Gastrocnemius medialis (tissue), 4 donors: ENCODE measurements around the gene CBFA2T2. TPM values are rescaled to one million over a fixed set of nuclear protein-coding genes. Genes with fewer than 3 reads are reported as not detected.
A peak's percentile ranks its signal among the peaks of the same experiment; 100 is the strongest.

Experiments
- ATAC-seq, 2 donors: fragments of 150-250 bp; one replicate each; pipeline ENCODE4 v1.9.1; 2016
- DNase-seq, 2 donors: peaks; one replicate each; pipeline ENCODE4 v3.0.0-alpha.2; 2019
- H3K27ac ChIP-seq, 4 donors: fragments of 200-600 bp; sonication (generic); 1 replicate in 1 of 4; 2 replicates in 3 of 4; pipeline ENCODE4 v1.5.1; 2016 to 2018; ENCODE audit warnings: mild to moderate bottlenecking in 2 of 4, moderate library complexity in 1 of 4
- H3K27me3 ChIP-seq, 3 donors: fragments of 200-600 bp; sonication (generic) in 2 of 3; 1 replicate in 1 of 3; 2 replicates in 2 of 3; pipeline versions ENCODE4 v1.5.1 to v1.6.0; 2016 to 2019; ENCODE audit warnings: mild to moderate bottlenecking in 1 of 3, moderate library complexity in 1 of 3
- H3K36me3 ChIP-seq, 2 donors: fragments of 200-600 bp; sonication (generic) in 1 of 2; one replicate each; pipeline ENCODE4 v1.5.1; 2017 to 2018
- H3K4me1 ChIP-seq, 2 donors: fragments of 200-600 bp; sonication (generic) in 1 of 2; one replicate each; pipeline ENCODE4 v1.5.1; 2016 to 2017; ENCODE audit warnings: mild to moderate bottlenecking in 2 of 2
- H3K4me3 ChIP-seq, 4 donors: fragments of 200-600 bp; sonication (generic) in 3 of 4; 1 replicate in 1 of 4; 2 replicates in 3 of 4; pipeline ENCODE4 v1.5.1; 2016 to 2019; ENCODE audit warnings: mild to moderate bottlenecking in 2 of 4
- H3K9me3 ChIP-seq, 3 donors: fragments of 200-600 bp; sonication (generic) in 2 of 3; 1 replicate in 1 of 3; 2 replicates in 2 of 3; pipeline ENCODE4 v1.5.1; 2016 to 2019
- POLR2A ChIP-seq, 2 donors: fragments of 450-650 bp; IDR thresholded peaks; one replicate each; pipeline ENCODE4 v1.6.1; 2017; ENCODE audit warnings: antibody characterized with exemption in 2 of 2, mild to moderate bottlenecking in 2 of 2, moderate library complexity in 2 of 2
- in situ Hi-C, 4 donors: fragments of 200-750 bp; cut with MboI; loops; one replicate each; pipeline versions ENCODE4 v1.15.0 to v1.8.0; 2017; ENCODE audit warnings: low sequenced_read_pairs in 4 of 4
- intact Hi-C: fragments of 100-400 bp; cut with DNase I; formaldehyde crosslinking; loops from one replicate; pipeline ENCODE4 v1.15.1; 2023; ENCODE audit warnings: low total_unique reads
- total RNA-seq, 4 donors: library from RNA; depleted of rRNA; stranded (reverse); fragments of >200 nt; gene quantifications; one replicate each; pipeline versions ENCODE4 v1.1.0 to v1.2.3, GENCODE V29; 2016
- TF ChIP-seq, protein P1 (sequence below), 5 experiments: fragments of 450-650 bp in 3 of 5; fragments of 200-600 bp in 2 of 5; sonication (generic) in 2 of 5; IDR thresholded peaks in 4 of 5; conservative IDR thresholded peaks in 1 of 5; 1 replicate in 4 of 5; 2 replicates in 1 of 5; pipeline ENCODE4 v1.5.1; 2016 to 2019; ENCODE audit warnings: antibody characterized with exemption in 5 of 5, mild to moderate bottlenecking in 3 of 5, moderate library complexity in 3 of 5

Gene CBFA2T2
- total RNA-seq, 4 donors from 2014 or later, result 6.9 to 8.9 (median 7.9) TPM

- in situ Hi-C loops (loop anchor here in 2 of 4 donors (5.0 to 10.0 kb wide), 2 partner anchors 202 to 209 kb away; no protein-coding TSS in a partner anchor), intact Hi-C loops (loop anchor here (5.0 to 10.0 kb wide), 3 partner anchors 182 to 328 kb away; partner anchors contain the start of genes CDK5RAP1 and RALY)
- DNase-seq (peak; percentile 85 to 93), ATAC-seq (peak; percentile 75 to 89)
- peak within 1 kb of the TSS; percentile 63 to 83 (median 77) for H3K27ac ChIP-seq
- H3K9me3 ChIP-seq, result no peaks in the 10 kb centered on the region
- peaks cover 0 to 12% of the 10 kb centered on the region in 2 donors for H3K36me3 ChIP-seq
- TF ChIP-seq, protein P1, sequence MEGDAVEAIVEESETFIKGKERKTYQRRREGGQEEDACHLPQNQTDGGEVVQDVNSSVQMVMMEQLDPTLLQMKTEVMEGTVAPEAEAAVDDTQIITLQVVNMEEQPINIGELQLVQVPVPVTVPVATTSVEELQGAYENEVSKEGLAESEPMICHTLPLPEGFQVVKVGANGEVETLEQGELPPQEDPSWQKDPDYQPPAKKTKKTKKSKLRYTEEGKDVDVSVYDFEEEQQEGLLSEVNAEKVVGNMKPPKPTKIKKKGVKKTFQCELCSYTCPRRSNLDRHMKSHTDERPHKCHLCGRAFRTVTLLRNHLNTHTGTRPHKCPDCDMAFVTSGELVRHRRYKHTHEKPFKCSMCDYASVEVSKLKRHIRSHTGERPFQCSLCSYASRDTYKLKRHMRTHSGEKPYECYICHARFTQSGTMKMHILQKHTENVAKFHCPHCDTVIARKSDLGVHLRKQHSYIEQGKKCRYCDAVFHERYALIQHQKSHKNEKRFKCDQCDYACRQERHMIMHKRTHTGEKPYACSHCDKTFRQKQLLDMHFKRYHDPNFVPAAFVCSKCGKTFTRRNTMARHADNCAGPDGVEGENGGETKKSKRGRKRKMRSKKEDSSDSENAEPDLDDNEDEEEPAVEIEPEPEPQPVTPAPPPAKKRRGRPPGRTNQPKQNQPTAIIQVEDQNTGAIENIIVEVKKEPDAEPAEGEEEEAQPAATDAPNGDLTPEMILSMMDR (IDR thresholded peaks at IDR 0.05 in 4 of 5, conservative IDR thresholded peaks at IDR 0.05 in 1 of 5), result peak in 1 of 5 experiments; percentile 26
- TF ChIP-seq POLR2A (IDR thresholded peaks at IDR 0.05), result peak; percentile 58 to 83
- H3K4me3 ChIP-seq, result peak within 1 kb of the TSS; percentile 65 to 78 (median 72)
- no peaks in the 10 kb centered on the region for H3K27me3 ChIP-seq
- peaks cover 14 to 20% of the 10 kb centered on the region in 2 donors for H3K4me1 ChIP-seq
These were observed 176.7 kb downstream of the CBFA2T2 start, which contains the start of gene ACTL10 for GRCh38 chr20:33666293-33667244. Gene ACTL10, plus strand, starts transcription at chr20:33666943. Its CDS starts 555 bp downstream, at chr20:33667498.

- in situ Hi-C loops, result loop anchor here in 2 of 4 donors (5.0 to 10.0 kb wide), 2 partner anchors 202 to 210 kb away; no protein-coding TSS in a partner anchor
- intact Hi-C loops, result loop anchor here (5.0 to 10.0 kb wide), 3 partner anchors 182 to 328 kb away; partner anchors contain the start of genes CDK5RAP1 and RALY
- Histone ChIP-seq H3K4me1 (peaks cover 14 to 20% of the 10 kb centered on the region in 2 donors), H3K36me3 (peaks cover 0 to 15% of the 10 kb centered on the region in 2 donors), H3K27ac (peak overlapping the region; percentile 63 to 83 (median 77)), H3K27me3 (no peaks in the 10 kb centered on the region), H3K9me3 (no peaks in the 10 kb centered on the region), H3K4me3 (peak overlapping the region; percentile 65 to 78 (median 72))
- TF ChIP-seq, protein P1 (IDR thresholded peaks at IDR 0.05 in 4 of 5, conservative IDR thresholded peaks at IDR 0.05 in 1 of 5), result no peak
- no peak for TF ChIP-seq POLR2A (IDR thresholded peaks at IDR 0.05)
- DNase-seq, result peak in 1 of 2 donors; percentile 55
- peak; percentile 24 to 40 for ATAC-seq
These were observed 177.4 kb downstream of the CBFA2T2 start for GRCh38 chr20:33667245-33667675.

- Histone ChIP-seq H3K27ac (peak overlapping the region; percentile 63 to 83 (median 77)), H3K4me1 (peaks cover 18 to 24% of the 10 kb centered on the region in 2 donors), H3K9me3 (no peaks in the 10 kb centered on the region), H3K36me3 (peaks cover 0 to 15% of the 10 kb centered on the region in 2 donors), H3K4me3 (peak overlapping the region; percentile 65 to 78 (median 72)), H3K27me3 (no peaks in the 10 kb centered on the region)
- in situ Hi-C loops, result loop anchor here in 2 of 4 donors (5.0 to 10.0 kb wide), 2 partner anchors 203 to 211 kb away; no protein-coding TSS in a partner anchor
- DNase-seq (peak; percentile 59 to 77), ATAC-seq (peak; percentile 63 to 73)
- intact Hi-C loops, result loop anchor here (2.0 to 10.0 kb wide), 4 partner anchors 183 to 327 kb away; partner anchors contain the start of genes CDK5RAP1 and RALY
- TF ChIP-seq POLR2A (IDR thresholded peaks at IDR 0.05), result no peak
- TF ChIP-seq, protein P1 (IDR thresholded peaks at IDR 0.05 in 4 of 5, conservative IDR thresholded peaks at IDR 0.05 in 1 of 5), result peak; percentile 91 to 99 (median 95)
These were observed 178.0 kb downstream of the CBFA2T2 start for GRCh38 chr20:33667676-33668465.
